GM18867 (cell line): ENCODE results near the gene ACACA.
"Not testable (repeated sequence)": the region's sequence is repeated elsewhere in the genome, so short reads cannot be mapped to it uniquely, and the experiment has no call there.

Experiments
- ATAC-seq: cut with Tn5 transposase; IDR thresholded peaks from one replicate; pipeline ENCODE4 v1.9.1; 2021; ENCODE audit warnings: mild to moderate bottlenecking, moderate library complexity; ENCODE audit not compliant: unreplicated experiment

ACACA gene

DNA sequence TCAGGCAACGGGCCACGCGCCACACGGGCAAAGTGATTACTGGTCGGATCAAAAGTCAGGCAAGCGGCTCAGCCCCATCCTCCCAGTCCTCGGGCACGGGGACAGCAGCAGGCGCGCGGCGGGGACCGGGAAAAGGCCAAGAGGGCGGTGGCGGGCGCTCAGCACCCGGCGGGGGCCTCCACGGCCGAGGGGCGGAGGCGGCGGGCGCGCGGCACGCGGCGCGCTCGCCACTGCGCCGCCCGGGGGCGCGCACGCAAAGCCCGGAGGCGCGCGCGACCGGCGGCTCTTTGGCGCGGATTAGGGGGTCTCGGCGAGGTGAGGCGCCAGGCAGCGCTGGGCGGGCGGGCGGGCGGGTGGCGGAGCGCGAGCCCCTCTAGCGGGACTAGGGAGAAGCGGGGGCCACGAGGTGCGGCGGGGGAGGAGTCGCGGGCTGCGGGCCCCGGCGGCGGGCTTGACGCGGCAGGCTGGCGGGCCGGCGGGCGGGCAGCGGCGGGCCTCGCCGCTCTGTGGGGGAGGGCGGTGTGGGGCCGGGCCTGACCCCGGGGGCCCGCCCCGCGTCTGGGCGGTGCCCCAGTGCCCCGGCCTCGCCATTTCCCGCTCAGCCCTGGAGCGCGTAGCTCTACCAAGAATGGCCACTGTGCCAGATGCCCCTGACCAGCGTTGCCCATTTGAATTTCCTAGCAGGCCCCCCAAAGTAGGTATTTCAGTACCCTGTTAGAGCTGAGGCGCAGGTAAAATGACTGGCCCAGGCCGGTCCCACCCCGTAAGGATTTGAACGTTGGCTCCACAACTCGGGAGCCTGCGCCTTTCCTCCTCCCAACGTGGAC is at the start of gene ACACA, which contains the start of gene TADA2A:
ACACA (minus strand) TSS at position 202 of the 827 bp plus-strand sequence. CDS start 537 bp downstream, outside the sequence.
TADA2A (plus strand) TSS at position 252 of the 827 bp plus-strand sequence. CDS start 4,480 bp downstream, outside the sequence.
- peak; percentile 85 for ATAC-seq

DNA sequence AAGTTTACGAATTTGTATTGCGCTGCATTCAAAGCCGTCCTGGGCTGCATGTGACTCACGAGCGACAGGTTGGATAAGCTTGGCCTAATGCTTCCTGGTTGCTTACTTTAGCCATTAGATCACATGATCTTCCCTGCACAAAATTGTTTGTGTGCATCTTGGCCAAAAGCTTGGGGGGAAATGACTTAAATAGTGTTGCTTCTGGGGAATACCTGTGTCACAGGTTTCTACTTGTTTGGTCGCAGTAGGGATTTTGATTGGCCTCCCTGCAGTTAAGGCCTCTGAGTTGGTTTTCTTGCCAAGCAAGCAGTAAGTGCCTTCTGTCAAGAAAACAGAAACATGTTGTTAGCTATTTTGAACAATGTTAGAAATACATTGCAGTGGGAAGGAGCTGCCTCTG is 43.5 kb upstream of the ACACA start:
- no peak for ATAC-seq

DNA sequence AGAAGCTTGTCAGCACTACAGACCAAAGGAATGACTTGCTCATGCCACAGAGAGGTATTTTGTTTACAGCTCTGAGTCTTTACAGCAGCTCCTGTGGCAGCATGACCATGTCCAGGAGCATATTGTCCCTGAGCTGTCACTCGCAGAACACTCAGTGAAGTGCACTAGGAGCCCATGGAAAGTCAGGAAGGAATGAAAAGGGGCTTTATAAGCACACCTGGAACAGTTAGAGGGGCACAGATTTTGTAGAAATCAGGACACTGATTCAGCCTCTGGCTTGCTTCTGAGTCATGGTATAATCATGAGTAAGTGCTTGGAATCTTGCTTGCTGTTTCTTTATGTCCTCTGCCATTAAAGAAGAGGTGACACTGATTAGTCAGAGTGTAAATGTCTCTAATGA is 41.0 kb upstream of the ACACA start:
- no peak for ATAC-seq

DNA sequence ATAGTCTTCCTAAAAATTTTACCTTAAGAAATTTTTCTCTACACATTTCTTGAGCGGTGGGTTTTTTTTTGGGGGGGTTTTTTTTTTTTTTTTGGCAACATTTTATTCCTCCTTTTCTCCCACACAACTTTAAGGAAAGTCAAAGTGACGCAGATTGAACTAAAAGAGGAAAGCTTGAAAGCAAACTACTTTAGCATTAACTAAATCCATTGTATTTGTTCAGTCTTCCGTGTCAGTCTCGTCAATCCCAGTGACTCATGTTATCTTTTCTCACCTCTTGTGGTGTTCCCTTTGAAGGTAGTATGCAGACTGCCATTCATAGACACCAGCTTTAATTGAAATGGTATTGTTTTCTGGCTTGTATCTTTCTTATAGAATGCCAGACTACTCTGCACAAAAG is 39.4 kb upstream of the ACACA start:
- ATAC-seq = no peak

DNA sequence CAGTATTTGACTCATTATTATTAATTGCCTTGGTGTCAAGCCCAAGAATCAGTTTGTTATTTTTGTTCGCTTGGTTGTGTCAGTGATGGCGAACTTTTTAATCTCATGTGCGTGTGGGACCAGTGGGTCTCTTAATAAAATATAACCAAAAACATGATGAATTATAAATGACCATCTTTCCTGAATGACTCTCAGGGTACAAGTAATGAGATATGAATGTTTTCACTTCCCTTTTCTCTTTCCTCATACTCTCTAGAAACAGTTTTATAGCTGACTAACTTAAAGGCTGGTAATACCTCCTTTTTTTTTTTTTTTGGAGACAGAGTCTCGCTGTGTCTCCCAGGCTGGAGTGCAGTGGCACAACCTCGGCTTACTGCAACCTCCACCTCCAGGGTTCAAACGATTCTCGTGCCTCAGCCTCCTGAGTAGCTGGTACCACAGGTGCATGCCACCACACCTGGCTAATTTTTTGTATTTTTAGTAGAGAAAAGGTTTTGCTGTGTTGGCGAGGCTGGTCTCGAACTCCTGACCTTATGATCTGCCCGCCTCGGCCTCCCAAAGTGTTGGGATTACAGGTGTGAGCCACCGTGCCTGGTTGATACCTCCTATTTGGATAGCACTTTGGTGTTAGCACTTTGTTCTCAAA is 34.9 kb upstream of the ACACA start:
- ATAC-seq = not testable (repeated sequence)

DNA sequence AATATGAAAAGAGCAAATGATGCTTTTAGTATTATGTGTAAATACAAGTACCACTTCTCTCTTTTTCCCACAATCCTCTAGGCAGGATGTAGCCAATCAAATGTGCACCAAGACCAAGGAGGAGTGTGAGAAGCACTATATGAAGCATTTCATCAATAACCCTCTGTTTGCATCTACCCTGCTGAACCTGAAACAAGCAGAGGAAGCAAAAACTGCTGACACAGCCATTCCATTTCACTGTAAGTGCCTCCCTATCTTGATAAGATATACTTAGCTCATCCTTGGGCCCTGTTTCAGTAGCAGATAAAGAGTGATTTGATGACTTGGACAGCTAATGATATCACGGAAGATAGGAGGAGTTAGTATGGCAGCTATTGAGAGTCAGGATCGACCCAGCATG is 33.8 kb upstream of the ACACA start:
- no peak for ATAC-seq

DNA sequence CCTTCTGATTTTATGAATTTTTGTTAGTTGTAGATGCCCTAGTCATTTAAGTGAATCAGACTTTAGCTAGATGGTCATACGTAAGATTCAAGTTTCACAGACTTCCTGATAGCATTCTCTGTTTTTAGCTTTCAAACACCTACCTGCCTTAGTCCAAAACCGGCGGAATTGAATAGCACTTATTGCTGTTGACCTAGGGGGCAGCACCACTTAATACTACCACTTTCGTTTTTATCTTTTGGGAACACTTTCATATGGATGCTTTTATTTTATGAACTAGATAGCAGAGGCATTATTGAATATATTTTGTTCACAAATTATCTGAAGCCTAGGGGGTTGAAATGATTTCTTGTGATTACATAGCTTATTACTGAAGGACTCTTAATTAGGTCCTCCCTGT is 31.5 kb upstream of the ACACA start:
- no peak for ATAC-seq

DNA sequence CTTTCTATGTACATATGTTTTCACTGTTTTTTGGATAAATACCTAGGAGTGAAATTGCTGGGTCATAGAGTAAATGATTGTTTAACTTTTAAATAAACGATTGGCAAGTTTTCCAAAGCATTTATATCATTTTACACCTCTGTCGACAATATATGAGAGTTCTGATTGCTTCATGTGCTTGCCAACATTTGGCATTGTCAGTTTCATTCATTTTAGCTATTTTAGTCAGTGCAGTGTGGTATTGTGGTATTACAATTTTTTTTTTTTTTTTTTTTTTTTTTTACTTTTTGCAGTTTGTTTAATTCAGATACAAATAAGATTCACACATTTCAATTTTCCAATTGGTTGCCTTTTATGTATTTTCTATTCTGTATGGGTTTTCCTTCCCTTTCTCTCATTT is 26.0 kb upstream of the ACACA start:
- ATAC-seq = no peak

DNA sequence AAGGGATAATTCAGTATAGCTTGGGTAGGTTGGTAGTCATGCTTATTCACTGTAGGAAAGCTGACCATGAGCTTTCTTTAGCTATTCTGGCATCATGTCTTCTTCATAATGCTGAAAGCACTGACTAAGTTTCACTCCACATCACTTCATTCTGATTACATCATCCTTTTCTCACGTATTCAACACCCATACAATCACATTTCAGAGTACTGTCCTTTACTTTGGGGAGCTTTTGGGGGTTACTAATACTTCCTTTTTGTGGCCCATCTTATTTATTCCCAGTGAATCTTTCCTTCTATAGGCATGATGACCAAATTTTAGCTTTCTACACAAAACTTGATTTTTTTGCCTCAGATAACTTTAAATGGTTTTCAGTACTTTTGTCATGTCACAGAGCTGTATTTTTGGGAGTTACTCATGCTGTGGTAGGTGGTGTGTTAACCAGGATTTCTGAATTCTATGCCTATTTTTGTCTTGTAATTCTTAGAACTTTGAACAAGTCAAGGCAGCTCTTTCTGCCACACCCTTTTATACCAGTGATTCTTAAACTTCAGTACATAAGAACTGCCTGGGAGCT is 23.5 kb upstream of the ACACA start:
- no peak for ATAC-seq

DNA sequence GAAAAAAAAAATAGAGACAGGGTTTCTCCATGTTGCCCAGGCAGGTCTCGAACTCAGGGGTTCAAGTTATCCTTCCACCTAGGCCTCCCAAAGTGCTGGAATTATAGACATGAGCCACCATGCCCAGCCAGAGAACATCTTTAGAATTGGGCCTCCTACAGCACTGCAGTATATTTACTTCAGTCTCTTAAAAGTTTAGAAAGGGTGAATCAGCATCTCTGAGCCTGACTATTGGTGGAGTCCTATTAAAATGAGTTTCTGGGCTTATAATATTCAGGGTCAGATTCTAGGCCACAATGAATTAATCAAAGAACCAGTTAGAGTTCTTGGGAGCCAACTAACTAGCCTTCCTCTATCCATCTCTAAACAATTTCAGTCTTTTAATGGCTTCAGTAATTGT is 22.8 kb upstream of the ACACA start:
- ATAC-seq = no peak

DNA sequence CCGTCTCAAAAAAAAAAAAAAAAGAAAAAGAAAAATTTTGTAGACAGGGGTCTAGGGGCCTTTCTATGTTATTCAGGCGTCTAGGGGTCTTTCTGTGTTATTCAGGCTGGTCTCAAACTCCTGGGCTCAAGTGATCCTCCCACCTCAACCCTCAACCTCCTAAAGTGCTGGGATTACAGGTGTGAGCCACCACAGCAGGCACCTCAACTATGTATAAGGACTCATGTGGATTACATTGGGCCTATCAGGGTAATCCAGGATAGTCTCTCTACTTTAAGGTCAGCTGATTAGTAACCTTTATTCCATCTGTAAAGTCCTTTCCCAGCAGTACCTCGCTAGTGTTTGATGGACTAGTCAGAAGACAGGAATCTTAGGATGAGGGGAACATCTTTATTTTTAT is 22.4 kb upstream of the ACACA start:
- no peak for ATAC-seq

DNA sequence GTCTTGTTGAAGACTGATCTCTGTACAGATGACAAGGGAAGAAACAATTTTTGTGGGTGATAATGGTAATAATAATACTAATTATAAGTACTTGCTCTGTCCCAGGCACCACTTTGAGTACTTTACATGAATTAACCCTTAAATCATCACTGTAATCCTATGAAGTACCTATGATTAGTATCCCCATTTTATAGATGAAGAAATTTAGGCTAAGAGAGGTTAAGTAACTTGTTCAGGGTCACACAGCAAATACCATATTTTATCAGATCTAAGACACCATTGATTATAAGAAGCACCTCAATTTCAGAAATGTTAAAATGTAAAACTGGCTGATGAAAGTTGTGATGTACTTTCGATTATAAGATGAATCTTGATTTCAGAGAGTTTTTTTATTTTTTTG is 18.6 kb upstream of the ACACA start:
- ATAC-seq = no peak

DNA sequence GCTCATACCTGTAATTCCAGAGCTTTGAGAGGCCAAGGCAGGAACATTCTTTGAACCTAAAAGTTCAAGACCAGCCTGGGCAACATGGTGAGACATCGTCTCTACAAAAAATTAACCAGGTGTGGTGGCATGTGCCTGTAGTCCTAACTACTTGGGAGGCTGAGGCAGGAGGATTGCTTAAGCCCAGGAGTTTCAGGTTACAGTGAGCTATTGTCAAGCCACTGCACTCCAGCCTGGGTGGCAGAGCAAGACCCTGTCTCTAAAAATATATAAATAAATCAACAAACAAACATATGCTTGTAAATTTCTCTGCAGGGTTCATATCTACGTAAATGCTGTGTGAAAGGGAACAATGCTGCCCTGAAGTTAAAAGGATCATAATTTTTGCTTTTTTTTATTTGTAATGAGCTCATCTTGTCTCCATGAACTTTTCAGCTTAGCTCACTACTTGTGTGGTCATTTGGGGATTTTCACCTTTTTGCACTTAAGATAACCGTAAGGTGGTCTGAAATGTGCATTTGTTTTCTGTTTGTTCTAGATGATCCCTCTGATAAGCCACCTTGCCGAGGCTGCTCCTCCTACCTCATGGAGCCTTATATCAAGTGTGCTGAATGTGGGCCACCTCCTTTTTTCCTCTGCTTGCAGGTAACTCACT is 16.5 kb upstream of the ACACA start:
- no peak for ATAC-seq

DNA sequence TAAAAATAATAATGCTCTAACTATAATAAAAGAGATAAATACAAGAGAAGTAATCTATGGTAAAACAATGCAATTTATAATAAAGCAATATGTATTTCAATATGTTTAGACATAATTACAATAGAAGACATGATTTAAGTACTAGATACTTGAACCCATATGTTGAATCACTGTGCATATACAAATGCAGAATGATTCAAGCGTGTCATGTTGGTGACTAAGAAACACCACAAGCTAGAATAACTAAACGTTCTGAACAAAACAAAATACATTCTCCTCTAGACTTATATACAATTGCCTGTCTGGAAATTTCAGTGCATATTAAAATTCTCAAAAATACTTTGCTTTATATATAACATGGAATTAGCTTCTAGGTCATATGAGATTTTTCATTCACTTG is 11.2 kb upstream of the ACACA start:
- ATAC-seq = no peak

DNA sequence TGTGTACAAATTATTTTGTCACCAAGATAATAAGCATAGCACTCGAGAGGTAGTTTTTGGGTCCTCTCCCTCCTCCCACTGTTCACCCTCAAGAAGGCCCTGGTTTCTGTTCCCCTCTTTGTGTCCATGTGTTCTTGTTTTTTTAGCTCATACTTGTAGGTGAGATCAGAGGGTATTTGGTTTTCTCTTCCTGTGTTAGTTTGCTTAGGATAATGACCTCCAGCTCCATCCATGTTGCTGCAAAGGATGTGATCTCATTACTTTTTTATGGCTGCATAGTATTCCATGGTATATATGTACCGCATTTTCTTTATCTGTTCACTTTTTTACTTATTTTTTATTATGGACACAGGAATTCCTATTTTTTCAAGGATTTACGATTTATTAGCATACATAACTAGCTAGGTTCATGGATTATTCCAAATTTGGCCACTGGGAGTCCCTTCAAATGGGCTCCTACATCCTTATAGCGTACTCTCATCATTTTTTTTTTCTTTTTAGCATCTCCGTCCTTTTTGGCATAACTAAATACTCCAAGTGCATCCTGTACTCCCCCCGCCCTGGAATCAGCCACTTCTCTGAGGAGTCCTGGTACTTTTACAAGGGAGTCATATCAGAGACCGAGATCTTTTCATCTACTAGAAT is 7.4 kb upstream of the ACACA start:
- no peak for ATAC-seq

DNA sequence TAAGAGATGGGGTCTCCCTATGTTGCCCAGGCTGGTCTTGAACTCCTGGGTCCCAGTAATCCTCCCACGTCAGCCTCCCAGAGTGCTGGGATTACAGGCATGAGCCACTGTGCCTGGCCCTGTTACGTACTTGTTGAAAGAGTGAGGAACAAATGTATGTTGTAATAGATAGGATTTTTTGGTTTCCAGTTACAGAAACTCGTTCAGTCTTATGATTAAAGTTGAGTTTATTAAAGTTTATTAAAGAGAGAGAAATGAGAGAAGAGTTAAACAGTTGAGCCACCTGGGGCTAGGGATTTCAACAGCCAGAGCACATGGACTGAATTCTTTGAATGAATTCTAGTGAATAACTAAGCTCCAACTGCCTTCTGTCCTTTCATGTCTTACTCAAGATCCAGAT is 3.7 kb upstream of the ACACA start:
- no peak for ATAC-seq

DNA sequence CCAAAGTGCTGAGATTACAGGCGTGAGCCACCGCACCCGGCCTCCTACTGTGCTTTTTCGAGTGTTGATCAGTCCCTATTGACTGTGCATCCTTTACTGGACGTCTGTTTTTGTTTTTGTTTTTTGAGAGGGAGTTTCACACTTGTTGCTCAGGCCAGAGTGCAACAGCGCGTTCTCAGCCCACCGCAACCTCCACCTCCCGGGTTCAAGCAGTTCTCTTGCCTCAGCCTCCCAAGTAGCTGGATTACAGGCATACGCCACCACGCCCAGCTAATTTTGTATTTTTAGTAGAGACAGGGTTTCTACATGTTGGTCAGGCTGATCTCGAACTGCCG is 1.5 kb upstream of the ACACA start:
- ATAC-seq = not testable (repeated sequence)

DNA sequence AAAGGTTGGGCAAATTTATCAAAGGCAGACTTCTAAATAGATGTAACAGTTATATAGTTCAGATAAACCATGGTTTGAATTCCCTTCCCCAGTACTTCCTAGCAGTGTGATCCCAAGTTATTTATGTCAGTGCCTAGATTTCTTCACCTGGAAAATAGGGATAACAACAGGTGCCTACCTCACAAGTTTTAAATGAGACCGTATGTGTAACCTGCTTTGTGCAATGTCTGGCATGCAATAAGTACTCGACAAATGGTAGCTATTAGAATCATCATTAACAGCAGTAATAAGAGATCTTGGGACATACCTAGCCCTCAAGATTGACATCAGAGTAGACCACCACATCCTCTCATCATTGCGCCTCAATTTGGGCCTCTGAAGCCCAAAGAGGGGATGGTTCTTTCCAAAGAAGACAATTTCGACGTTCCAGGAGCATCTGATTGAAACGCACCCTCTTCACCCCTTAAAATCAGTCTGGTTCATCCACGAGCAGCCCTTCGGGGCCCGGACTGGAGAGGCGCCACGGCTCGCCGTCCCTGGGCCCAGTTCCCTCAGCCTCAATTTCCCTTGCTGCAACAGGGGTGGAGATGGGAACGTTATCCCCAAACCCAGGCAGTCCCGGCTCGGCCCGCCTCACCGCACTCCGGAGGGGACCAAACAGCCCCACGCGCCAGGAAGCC is 541 bp downstream of the ACACA start:
- ATAC-seq = peak; percentile 38

DNA sequence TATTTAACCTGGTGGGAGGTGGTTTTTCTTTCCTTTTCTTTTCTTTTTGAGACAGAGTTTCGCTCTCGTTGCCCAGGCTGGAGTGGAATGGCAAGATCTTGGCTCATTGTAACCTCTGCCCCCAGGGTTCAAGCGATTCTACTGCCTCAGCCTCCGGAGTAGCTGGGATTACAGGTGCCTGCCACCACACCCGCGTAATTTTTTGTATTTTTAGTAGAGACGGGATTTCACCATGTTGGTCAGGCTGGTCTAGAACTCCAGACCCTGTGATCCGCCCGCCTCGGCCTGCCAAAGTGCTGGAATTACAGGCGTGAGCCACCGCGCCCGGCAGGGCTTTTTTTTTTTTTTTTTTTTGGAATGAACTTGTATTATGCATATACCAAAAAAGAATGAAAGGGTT is 1.1 kb downstream of the ACACA start:
- ATAC-seq = not testable (repeated sequence)

DNA sequence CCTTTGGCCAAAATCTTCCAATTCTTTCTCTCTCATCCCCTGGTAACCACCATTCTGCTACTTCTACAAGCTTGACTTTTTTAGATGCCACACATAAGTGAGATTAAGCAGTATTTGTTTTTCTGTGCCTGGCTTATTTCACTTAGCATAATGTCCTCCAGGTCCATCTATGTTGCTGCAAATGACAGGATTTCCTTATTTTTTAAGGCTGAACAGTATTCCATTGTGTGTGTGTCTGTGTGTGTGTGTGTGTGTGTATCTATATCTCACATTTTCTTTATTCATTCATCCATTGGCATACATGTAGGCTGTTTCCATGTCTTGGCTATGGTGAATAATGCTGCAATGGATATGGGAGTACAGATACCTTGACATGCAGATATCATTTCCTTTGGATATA is 6.1 kb downstream of the ACACA start:
- no peak for ATAC-seq
